ENCODE measurements around the gene LGALS1. TPM values are rescaled to one million over a fixed set of nuclear protein-coding genes. Genes with fewer than 3 reads are reported as not detected.

Gene LGALS1
- total and polyA plus RNA-seq, 2 experiments from 2014 or later: 568 to 780 TPM

- Histone ChIP-seq H3K9me2 (replicated peaks; ENCODE audit: insufficient read depth) (no peaks in the 10 kb centered on the region), H3K79me2 (peaks cover 29% of the 10 kb centered on the region), H3K4me3 (no peak overlapping the region), H3K4me1 (ENCODE audit: insufficient read depth) (peaks cover 32% of the 10 kb centered on the region), H4K20me1 (ENCODE audit: insufficient read depth, poor library complexity, severe bottlenecking) (no peaks in the 10 kb centered on the region), H3K36me3 (replicated peaks; ENCODE audit: insufficient read depth, low read depth) (no peaks in the 10 kb centered on the region), H3K9me3 (ENCODE audit: low read depth) (no peaks in the 10 kb centered on the region), H3K4me2 (no peak overlapping the region), H3K27ac (no peak overlapping the region), H2AFZ (no peak overlapping the region), H3K27me3 (no peaks in the 10 kb centered on the region)
- TF ChIP-seq CTCF (IDR thresholded peaks at IDR 0.05; ENCODE audit: poor library complexity) (peak; percentile 90), EZH2phosphoT487 (IDR thresholded peaks at IDR 0.05; ENCODE audit: low read depth, severe bottlenecking, unreplicated experiment) (no peak)
- DNase-seq (ENCODE audit: low spot score): peak; percentile 90
- 41% methylated on average over 9 of the region's 9 CpGs for WGBS (ENCODE audit: low lambda C conversion rate, missing lambda C conversion rate)
Observed at GRCh38 chr22:37643225-37643847, 32.1 kb upstream of the LGALS1 start.

- no peak overlapping the region for H3K27ac ChIP-seq
- 91% methylated on average over 9 of the region's 9 CpGs for WGBS (ENCODE audit: low lambda C conversion rate, missing lambda C conversion rate)
- no peaks in the 10 kb centered on the region for H3K27me3 ChIP-seq
- no peaks in the 10 kb centered on the region for H3K4me1 ChIP-seq (ENCODE audit: insufficient read depth)
- H3K36me3 ChIP-seq (replicated peaks; ENCODE audit: insufficient read depth, low read depth): no peaks in the 10 kb centered on the region
- peaks cover 4% of the 10 kb centered on the region for H3K79me2 ChIP-seq
- H4K20me1 ChIP-seq (ENCODE audit: insufficient read depth, poor library complexity, severe bottlenecking): no peaks in the 10 kb centered on the region
- H2AFZ ChIP-seq: no peak overlapping the region
- H3K4me2 ChIP-seq: no peak overlapping the region
- no peak for TF ChIP-seq CTCF (IDR thresholded peaks at IDR 0.05; ENCODE audit: poor library complexity)
- TF ChIP-seq EZH2 (IDR thresholded peaks at IDR 0.05; ENCODE audit: borderline replicate concordance): no peak
- TF ChIP-seq EZH2phosphoT487 (IDR thresholded peaks at IDR 0.05; ENCODE audit: low read depth, severe bottlenecking, unreplicated experiment): no peak
- DNase-seq (ENCODE audit: low spot score): no peak
- no peak overlapping the region for H3K4me3 ChIP-seq
- H3K9me3 ChIP-seq (ENCODE audit: low read depth): no peaks in the 10 kb centered on the region
- no peaks in the 10 kb centered on the region for H3K9me2 ChIP-seq (replicated peaks; ENCODE audit: insufficient read depth)
Observed at GRCh38 chr22:37647317-37647716, 28.1 kb upstream of the LGALS1 start.

GRCh38 chr22:37647928-37648327, 27.5 kb upstream of the LGALS1 start:
- H2AFZ ChIP-seq: no peak overlapping the region
- no peak overlapping the region for H3K27ac ChIP-seq
- no peaks in the 10 kb centered on the region for H4K20me1 ChIP-seq (ENCODE audit: insufficient read depth, poor library complexity, severe bottlenecking)
- H3K4me3 ChIP-seq: no peak overlapping the region
- no peak for DNase-seq (ENCODE audit: low spot score)
- no peak overlapping the region for H3K4me2 ChIP-seq
- H3K9me3 ChIP-seq (ENCODE audit: low read depth): no peaks in the 10 kb centered on the region
- H3K4me1 ChIP-seq (ENCODE audit: insufficient read depth): no peaks in the 10 kb centered on the region
- no peaks in the 10 kb centered on the region for H3K27me3 ChIP-seq
- no peaks in the 10 kb centered on the region for H3K36me3 ChIP-seq (replicated peaks; ENCODE audit: insufficient read depth, low read depth)
- H3K79me2 ChIP-seq: peaks cover 4% of the 10 kb centered on the region
- 93% methylated on average over 9 of the region's 9 CpGs for WGBS (ENCODE audit: low lambda C conversion rate, missing lambda C conversion rate)
- no peaks in the 10 kb centered on the region for H3K9me2 ChIP-seq (replicated peaks; ENCODE audit: insufficient read depth)
- TF ChIP-seq EZH2phosphoT487 (IDR thresholded peaks at IDR 0.05; ENCODE audit: low read depth, severe bottlenecking, unreplicated experiment) (no peak), CTCF (IDR thresholded peaks at IDR 0.05; ENCODE audit: poor library complexity) (no peak), EZH2 (IDR thresholded peaks at IDR 0.05; ENCODE audit: borderline replicate concordance) (no peak)

Measured in hepatocyte (in vitro differentiated cells).